ENCODE results near the gene SPPL2B.
A peak's percentile ranks its signal among the peaks of the same experiment; 100 is the strongest.

SPPL2B gene

GRCh38 chr19:2306971-2307370 lies 21.5 kb upstream of the SPPL2B start:
- no peak overlapping the region for H3K4me3 ChIP-seq
- peaks cover 0 to 84% of the 10 kb centered on the region in 2 donors for H3K27me3 ChIP-seq
- no peaks in the 10 kb centered on the region for H3K36me3 ChIP-seq
- no peaks in the 10 kb centered on the region for H3K9me3 ChIP-seq
- intact Hi-C loops (cut with DNase I; ENCODE audit: low total_unique reads): no loop called here
- no peak for DNase-seq
- peaks cover 0 to 24% (median 14%) of the 10 kb centered on the region in 4 donors for H3K4me1 ChIP-seq
- H3K27ac ChIP-seq: no peak overlapping the region
- TF ChIP-seq, protein P1, sequence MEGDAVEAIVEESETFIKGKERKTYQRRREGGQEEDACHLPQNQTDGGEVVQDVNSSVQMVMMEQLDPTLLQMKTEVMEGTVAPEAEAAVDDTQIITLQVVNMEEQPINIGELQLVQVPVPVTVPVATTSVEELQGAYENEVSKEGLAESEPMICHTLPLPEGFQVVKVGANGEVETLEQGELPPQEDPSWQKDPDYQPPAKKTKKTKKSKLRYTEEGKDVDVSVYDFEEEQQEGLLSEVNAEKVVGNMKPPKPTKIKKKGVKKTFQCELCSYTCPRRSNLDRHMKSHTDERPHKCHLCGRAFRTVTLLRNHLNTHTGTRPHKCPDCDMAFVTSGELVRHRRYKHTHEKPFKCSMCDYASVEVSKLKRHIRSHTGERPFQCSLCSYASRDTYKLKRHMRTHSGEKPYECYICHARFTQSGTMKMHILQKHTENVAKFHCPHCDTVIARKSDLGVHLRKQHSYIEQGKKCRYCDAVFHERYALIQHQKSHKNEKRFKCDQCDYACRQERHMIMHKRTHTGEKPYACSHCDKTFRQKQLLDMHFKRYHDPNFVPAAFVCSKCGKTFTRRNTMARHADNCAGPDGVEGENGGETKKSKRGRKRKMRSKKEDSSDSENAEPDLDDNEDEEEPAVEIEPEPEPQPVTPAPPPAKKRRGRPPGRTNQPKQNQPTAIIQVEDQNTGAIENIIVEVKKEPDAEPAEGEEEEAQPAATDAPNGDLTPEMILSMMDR (IDR thresholded peaks at IDR 0.05): no peak

GRCh38 chr19:2307518-2308012 lies 20.9 kb upstream of the SPPL2B start:
- DNase-seq: no peak
- TF ChIP-seq, protein P1 (IDR thresholded peaks at IDR 0.05): no peak
- Histone ChIP-seq H3K4me3 (no peak overlapping the region), H3K4me1 (peaks cover 0 to 18% (median 10%) of the 10 kb centered on the region in 4 donors), H3K9me3 (no peaks in the 10 kb centered on the region), H3K27me3 (peaks cover 0 to 84% of the 10 kb centered on the region in 2 donors), H3K36me3 (no peaks in the 10 kb centered on the region), H3K27ac (no peak overlapping the region)
- intact Hi-C loops (cut with DNase I; ENCODE audit: low total_unique reads): no loop called here

DNA sequence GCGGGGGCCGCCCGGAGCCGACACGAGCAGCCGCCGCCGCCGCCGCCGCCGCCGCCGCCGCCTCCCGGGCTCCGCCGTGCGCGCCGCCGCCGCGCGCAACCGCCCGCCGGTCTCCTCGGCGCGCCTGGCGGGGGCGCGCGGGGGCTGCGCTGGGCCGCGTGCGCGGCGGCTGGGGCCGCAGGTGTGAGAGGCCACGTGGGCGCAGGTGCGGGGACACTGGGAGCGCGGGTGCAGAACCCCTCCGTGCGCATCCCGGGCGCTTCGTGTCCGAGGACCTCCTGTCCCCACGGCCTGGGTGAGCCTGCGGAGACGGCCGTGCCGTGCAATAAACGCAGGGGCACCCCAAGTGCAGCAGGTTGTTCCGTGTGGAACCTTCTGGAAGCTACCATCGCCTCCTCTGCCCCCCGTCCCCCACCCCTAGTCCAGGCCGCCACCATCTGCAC lies 20.3 kb upstream of the SPPL2B start, which contains the start of gene LINGO3:
LINGO3 (minus strand) TSS at position 41 of the 443 bp plus-strand sequence. CDS start 16,378 bp downstream, outside the sequence.
- peak within 1 kb of the TSS in 1 of 2 donors; percentile 11 for H3K4me3 ChIP-seq
- intact Hi-C loops (cut with DNase I; ENCODE audit: low total_unique reads): no loop called here
- peaks cover 0 to 84% of the 10 kb centered on the region in 2 donors for H3K27me3 ChIP-seq
- H3K27ac ChIP-seq: no peak within 1 kb of the TSS
- no peak for DNase-seq
- H3K36me3 ChIP-seq: no peaks in the 10 kb centered on the region
- TF ChIP-seq, protein P1 (IDR thresholded peaks at IDR 0.05): no peak
- H3K4me1 ChIP-seq: peaks cover 0 to 12% (median 8%) of the 10 kb centered on the region in 4 donors
- H3K9me3 ChIP-seq: no peaks in the 10 kb centered on the region

DNA sequence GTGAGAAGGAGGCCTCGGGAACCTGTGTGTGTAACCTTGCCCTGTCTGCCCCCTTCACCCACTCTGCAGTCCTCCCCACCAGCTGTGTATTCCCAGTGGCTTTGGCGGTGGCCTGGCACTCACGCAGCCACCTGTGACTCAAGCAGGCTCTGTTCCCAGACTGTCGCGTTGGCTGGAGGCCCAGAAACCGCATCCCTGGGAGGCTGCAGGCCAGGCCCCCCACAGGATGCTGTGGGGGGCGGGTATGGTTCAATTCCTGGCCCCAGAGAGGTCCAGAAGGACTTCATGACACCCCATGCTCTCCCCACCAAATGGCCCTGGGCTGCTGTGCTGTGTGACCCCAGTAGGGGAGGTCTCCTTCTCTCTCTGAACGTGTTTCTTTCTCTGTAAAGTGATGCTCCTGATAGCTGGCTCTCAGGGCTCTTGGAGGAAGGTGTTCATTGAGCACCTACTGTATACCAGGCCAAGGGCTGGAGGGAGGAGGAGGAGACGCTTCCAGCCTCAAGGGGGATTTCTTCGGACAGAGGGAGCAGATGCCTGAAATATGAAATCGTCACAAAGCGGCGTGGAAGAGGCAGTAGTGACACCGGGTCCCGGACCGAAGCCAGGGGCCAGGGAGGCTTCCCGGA lies 18.6 kb upstream of the SPPL2B start:
- TF ChIP-seq, protein P1 (IDR thresholded peaks at IDR 0.05): no peak
- DNase-seq: no peak
- Histone ChIP-seq H3K36me3 (no peaks in the 10 kb centered on the region), H3K27me3 (peaks cover 0 to 88% of the 10 kb centered on the region in 2 donors), H3K9me3 (peaks cover 0 to 5% (median 5%) of the 10 kb centered on the region in 3 donors), H3K4me3 (no peak overlapping the region), H3K4me1 (peaks cover 0 to 12% (median 8%) of the 10 kb centered on the region in 4 donors), H3K27ac (no peak overlapping the region)
- intact Hi-C loops (cut with DNase I; ENCODE audit: low total_unique reads): no loop called here

DNA sequence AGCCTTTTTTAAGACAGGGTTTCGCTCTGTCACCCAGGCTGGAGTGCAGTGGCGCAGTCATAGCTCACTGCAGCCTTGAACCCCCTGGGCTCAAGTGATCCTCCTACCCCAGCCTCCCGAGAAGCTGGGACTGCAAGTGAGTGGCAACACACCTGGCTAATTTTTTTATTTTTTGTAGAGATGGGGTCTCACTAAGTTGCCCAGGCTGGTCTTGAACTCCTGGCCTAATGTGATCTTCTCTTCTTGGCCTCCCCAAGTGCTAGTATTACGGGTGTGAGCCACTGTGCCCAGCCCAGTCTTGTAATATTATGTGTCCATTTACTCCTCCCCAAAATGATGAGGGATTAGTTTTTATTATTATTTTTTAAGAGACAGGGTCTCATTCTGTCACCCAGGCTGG lies 17.4 kb upstream of the SPPL2B start:
- TF ChIP-seq, protein P1 (IDR thresholded peaks at IDR 0.05): no peak
- Histone ChIP-seq H3K36me3 (no peaks in the 10 kb centered on the region), H3K4me1 (peaks cover 0 to 12% (median 8%) of the 10 kb centered on the region in 4 donors), H3K4me3 (no peak overlapping the region), H3K27me3 (peaks cover 0 to 76% of the 10 kb centered on the region in 2 donors), H3K27ac (no peak overlapping the region), H3K9me3 (peaks cover 0 to 14% (median 13%) of the 10 kb centered on the region in 3 donors)
- DNase-seq: no peak
- intact Hi-C loops (cut with DNase I; ENCODE audit: low total_unique reads): no loop called here

Data from tibial artery (tissue), 4 donors.